ENCODE data around the gene KRT24. TPM values are rescaled to one million over a fixed set of nuclear protein-coding genes. Genes with fewer than 3 reads are reported as not detected.
"Not testable (repeated sequence)": the region's sequence is repeated elsewhere in the genome, so short reads cannot be mapped to it uniquely, and the experiment has no call there.

The KRT24 gene
- polyA plus RNA-seq (2012; ENCODE audit: insufficient read depth, insufficient read length, low read depth), result not detected

DNA sequence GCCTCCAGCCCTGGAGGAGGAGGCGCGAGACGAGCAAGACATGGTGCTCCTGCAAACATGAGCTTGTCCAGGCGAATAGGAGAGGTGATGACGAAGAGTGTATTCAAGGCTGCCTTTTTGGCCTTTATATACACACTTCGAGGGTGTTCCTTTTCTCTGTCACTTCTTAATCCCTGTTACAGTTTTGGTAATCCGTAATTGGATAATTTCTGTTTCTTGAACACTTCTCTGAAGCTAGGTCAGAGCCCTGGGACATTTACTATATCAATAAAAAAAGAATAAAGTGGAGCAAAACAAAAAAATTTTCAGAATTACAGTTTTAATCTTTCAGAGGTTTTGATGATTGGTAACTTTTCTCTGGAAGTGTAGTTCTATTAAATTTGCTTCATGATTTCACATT, at the start of gene KRT24:
Gene KRT24, minus strand, starts transcription at position 101 of the 400 bp plus-strand sequence. Its CDS starts 59 bp downstream, at position 42.
- peaks cover 89% of the 10 kb centered on the region for H3K27me3 ChIP-seq
- H3K36me3 ChIP-seq, result no peaks in the 10 kb centered on the region
- no peak within 1 kb of the TSS for H3K4me3 ChIP-seq (ENCODE audit: low read depth, low read length)
- H3K9me3 ChIP-seq, result no peaks in the 10 kb centered on the region
- TF ChIP-seq, protein P1, sequence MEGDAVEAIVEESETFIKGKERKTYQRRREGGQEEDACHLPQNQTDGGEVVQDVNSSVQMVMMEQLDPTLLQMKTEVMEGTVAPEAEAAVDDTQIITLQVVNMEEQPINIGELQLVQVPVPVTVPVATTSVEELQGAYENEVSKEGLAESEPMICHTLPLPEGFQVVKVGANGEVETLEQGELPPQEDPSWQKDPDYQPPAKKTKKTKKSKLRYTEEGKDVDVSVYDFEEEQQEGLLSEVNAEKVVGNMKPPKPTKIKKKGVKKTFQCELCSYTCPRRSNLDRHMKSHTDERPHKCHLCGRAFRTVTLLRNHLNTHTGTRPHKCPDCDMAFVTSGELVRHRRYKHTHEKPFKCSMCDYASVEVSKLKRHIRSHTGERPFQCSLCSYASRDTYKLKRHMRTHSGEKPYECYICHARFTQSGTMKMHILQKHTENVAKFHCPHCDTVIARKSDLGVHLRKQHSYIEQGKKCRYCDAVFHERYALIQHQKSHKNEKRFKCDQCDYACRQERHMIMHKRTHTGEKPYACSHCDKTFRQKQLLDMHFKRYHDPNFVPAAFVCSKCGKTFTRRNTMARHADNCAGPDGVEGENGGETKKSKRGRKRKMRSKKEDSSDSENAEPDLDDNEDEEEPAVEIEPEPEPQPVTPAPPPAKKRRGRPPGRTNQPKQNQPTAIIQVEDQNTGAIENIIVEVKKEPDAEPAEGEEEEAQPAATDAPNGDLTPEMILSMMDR (IDR thresholded peaks at IDR 0.05; ENCODE audit: low read depth, low read length), result no peak
- H3K4me1 ChIP-seq, result no peaks in the 10 kb centered on the region
- DNase-seq, result no peak

DNA sequence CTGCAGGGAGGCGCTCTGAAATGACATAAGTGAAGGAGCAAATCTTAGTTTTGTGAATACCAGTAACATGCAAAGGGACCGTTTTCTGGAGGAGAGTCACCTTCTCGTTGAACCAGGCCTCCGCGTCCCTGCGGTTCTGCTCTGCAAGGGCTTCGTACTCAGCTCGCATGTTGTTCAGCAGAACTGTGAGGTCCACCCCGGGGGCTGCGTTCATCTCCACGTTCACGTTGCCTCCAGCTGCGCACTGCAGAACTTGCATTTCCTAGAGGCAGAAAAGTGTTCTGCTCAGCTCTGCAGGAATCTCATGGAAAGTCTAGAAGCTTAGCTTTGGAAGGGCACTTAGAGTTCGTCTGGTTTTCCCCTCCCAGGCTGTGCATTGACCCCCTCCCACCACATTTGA, 47.5 kb upstream of the KRT24 start:
- no peak for DNase-seq
- Histone ChIP-seq H3K4me3 (ENCODE audit: low read depth, low read length) (no peak overlapping the region), H3K9me3 (no peaks in the 10 kb centered on the region), H3K36me3 (no peaks in the 10 kb centered on the region), H3K4me1 (no peaks in the 10 kb centered on the region), H3K27me3 (peaks cover 41% of the 10 kb centered on the region)
- TF ChIP-seq, protein P1 (IDR thresholded peaks at IDR 0.05; ENCODE audit: low read depth, low read length), result no peak

DNA sequence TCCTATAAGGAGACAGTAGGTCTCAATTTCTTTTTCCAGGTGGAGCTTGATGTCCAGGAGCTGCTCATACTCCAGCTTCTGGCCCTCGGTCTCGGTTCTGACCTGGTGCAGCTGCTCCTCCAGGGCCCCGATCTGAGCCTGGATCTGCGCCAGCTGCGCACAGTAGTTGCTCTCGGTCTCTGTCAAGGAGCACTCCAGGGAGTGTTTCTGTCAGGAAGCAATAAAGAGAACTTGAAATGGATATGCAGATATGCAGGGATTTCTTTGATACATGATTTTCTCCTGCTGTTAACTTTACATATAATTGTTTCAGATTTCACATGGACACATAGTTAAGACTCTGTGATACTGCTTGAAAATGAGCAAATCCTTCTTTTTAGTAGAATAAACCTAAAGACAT, 46.8 kb upstream of the KRT24 start:
- Histone ChIP-seq H3K4me1 (no peaks in the 10 kb centered on the region), H3K27me3 (peaks cover 35% of the 10 kb centered on the region), H3K9me3 (no peaks in the 10 kb centered on the region), H3K36me3 (no peaks in the 10 kb centered on the region), H3K4me3 (ENCODE audit: low read depth, low read length) (no peak overlapping the region)
- no peak for DNase-seq
- TF ChIP-seq, protein P1 (IDR thresholded peaks at IDR 0.05; ENCODE audit: low read depth, low read length), result no peak

DNA sequence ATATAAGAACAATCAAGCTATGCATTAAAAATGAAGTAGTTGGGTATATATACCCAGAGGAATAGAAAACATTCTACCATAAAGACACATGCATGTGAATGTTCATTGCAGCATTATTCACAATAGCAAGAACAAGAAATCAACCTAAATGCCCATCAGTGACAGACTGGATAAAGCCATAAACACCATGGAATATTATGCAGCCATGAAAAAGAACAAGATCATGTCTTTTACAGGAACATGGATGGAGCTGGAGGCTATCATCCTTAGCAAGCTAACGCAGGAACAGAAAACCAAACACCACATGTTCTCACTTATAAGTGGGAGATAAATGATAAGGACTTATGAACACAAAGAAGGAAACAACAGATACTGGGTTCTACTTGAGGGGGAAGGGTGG, 45.1 kb upstream of the KRT24 start:
- H3K9me3 ChIP-seq; H3K4me3 ChIP-seq (ENCODE audit: low read depth, low read length); DNase-seq; H3K4me1 ChIP-seq; H3K36me3 ChIP-seq: not testable (repeated sequence)
- peaks cover 30% of the 10 kb centered on the region for H3K27me3 ChIP-seq

DNA sequence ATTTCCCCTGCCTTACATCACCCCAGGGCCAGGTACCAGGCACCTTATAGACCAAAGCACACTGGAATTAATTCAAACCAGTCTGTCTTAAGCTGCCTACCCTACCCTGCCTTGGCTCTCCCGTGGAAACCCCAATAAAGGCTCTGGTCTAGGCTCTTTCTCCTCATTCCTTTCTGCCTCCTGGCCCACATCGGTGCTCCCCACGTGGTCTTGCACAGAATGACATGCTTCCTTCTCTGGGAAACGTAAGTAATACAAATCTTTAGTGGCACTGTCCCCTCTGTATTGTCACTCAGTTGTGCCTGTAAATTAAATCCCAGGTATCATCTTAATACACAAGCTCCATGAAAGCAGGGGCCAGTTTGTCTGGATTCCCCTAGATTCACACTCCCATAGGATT, 35.0 kb upstream of the KRT24 start:
- Histone ChIP-seq H3K36me3 (no peaks in the 10 kb centered on the region), H3K4me3 (ENCODE audit: low read depth, low read length) (no peak overlapping the region), H3K4me1 (no peaks in the 10 kb centered on the region), H3K9me3 (no peaks in the 10 kb centered on the region), H3K27me3 (peaks cover 56% of the 10 kb centered on the region)
- TF ChIP-seq, protein P1 (IDR thresholded peaks at IDR 0.05; ENCODE audit: low read depth, low read length), result no peak
- no peak for DNase-seq

DNA sequence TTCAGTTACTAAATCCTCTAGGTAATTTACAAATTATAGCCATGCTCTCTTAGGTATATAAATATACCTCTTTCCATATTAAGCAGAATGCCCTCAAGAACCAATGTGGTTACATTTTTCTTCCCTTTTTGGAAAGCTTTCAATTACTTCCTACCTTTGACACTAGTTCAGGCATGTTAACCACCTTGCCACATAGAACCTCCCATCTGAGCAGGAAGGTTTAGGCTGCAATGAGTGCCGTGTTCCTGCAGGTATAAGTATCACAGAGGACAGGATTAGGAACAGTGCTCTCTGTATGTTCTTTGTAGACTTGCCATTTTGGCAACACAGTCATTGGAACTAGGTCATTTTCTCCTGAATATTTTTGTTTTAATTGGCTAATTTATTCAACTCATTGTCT, 31.5 kb upstream of the KRT24 start:
- TF ChIP-seq, protein P1 (IDR thresholded peaks at IDR 0.05; ENCODE audit: low read depth, low read length), result no peak
- DNase-seq, result no peak
- no peaks in the 10 kb centered on the region for H3K4me1 ChIP-seq
- no peaks in the 10 kb centered on the region for H3K36me3 ChIP-seq
- no peak overlapping the region for H3K4me3 ChIP-seq (ENCODE audit: low read depth, low read length)
- peaks cover 59% of the 10 kb centered on the region for H3K27me3 ChIP-seq
- H3K9me3 ChIP-seq, result no peaks in the 10 kb centered on the region

DNA sequence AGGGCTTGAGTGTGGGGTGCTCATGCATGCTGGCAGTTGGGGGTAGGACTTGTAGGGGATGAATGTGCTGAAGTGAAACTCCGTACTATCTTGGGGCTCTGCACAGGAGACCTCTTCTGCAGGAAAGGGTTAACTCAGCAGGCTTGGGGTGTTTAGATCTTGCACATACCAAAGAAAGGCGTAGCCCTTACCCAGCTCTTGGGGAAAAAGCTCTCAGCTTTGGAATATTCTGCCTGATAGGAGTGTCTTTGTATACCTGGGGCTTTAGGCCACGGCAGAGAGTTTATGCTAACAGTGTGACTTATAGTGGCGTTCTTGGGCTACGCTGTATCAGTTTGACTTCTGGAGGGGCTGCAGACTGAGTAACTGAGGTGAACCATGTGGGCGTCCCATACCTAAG, 30.5 kb upstream of the KRT24 start:
- peaks cover 54% of the 10 kb centered on the region for H3K27me3 ChIP-seq
- H3K9me3 ChIP-seq, result no peaks in the 10 kb centered on the region
- no peaks in the 10 kb centered on the region for H3K4me1 ChIP-seq
- no peak overlapping the region for H3K4me3 ChIP-seq (ENCODE audit: low read depth, low read length)
- H3K36me3 ChIP-seq, result no peaks in the 10 kb centered on the region
- TF ChIP-seq, protein P1 (IDR thresholded peaks at IDR 0.05; ENCODE audit: low read depth, low read length), result no peak
- no peak for DNase-seq
